Measurements from ENCODE around the gene PET100. TPM values are rescaled to one million over a fixed set of nuclear protein-coding genes. Genes with fewer than 3 reads are reported as not detected.

PET100 gene
- total RNA-seq, 2 donors from 2014 or later = 75.9 to 95.7 TPM

DNA sequence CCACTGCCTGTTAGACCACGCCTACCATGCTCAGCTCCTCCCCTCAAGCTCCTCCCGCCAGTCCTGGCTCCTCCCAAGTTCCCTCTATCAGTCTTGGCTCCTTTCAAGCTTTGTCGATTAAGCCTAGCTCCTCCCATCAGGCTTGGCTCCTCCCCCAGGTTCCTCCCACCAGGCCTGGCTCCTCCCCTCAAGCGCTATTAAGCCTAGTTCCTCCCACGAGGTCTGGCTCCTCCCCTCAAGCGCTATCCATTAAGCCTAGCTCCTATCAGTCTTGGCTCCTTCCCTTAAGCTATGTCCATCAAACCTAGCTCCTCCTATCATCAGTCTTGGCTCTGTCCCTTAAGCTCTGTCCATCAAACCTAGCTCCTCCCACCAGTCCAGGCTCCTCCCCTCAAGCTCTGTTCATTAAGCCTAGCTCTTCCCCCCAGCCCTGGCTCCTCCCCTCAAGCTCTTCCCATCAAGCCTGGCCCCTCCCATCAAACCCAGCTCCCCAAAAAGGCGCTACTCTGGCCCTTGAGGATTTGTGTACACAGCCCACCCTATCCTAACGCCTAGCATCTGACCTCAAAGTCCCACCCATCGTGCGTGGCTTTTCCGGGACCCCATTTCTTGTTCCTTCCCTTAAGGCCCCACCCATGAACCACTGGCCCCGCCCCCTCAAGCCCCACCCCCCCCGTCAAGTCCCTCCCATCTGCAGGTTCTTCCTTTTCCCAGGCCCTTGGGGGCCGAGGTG, 23.9 kb upstream of the PET100 start:
- ATAC-seq (peak; percentile 61 to 68), DNase-seq (ENCODE audit: low spot score) (no peak)
- Mint-ChIP-seq H3K27me3 (peaks cover 9 to 13% of the 10 kb centered on the region in 2 donors), H3K9me3 (no peaks in the 10 kb centered on the region), H3K27ac (no peak overlapping the region), H3K36me3 (no peaks in the 10 kb centered on the region), H3K4me3 (no peak overlapping the region), H3K4me1 (ENCODE audit: low read depth in 2 of 2) (peaks cover 0 to 8% of the 10 kb centered on the region in 2 donors)

DNA sequence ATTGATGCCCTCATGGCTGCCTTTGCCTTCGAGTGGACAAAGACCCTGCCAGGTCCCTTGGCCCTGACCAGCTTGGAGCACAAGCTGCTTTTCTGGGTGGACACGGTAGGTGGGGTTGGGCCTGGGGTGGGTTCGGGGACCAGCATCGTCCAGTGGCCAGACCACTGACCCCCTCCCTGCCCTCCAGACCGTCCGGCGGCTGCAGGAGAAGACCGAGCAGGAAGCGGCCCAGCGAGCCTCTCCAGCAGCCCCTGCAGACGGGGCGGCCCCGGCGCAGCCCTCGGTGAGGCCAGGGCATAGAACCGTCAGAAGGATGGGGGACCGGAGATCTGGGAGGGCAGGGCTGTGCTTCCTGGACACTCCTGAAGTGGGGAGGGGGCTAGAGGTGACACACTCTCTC, 23.3 kb upstream of the PET100 start:
- Mint-ChIP-seq H3K9me3 (no peaks in the 10 kb centered on the region), H3K4me1 (ENCODE audit: low read depth in 2 of 2) (peaks cover 0 to 8% of the 10 kb centered on the region in 2 donors), H3K4me3 (no peak overlapping the region), H3K27me3 (peaks cover 9 to 13% of the 10 kb centered on the region in 2 donors), H3K36me3 (no peaks in the 10 kb centered on the region), H3K27ac (no peak overlapping the region)
- DNase-seq (ENCODE audit: low spot score) = no peak
- ATAC-seq = no peak

DNA sequence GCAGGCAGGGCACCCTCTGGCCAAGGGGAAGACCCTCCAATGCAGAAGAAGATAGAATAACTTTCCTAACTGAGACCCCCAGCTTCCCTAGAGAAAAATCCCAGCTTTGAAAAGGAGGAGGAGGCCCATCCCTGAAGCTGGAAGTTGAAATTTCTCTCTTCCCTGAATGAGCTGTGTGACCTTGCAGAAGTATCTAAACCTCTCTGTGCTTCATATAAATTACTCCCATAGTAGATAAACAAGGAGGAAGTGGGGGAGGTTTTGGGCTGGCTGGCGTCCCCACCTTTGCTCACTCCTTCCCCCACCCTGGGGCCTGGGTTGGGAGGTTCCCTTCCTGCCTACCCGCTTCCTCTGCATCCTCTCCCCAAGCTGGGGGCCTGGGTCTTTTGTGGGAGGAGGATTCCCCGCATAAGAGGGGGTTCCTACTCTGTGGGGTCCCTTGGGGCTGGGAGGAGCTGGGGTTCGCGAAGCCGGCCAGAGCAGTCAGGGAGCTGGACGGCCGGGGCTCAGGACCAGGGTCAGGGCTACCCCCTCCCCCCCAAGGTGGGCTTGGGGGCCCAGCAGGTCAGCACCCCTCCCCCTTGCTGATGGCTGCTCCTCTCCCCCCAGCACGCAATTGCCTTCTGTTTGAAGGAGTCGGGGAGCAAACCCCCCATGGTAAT, 22.2 kb upstream of the PET100 start:
- Mint-ChIP-seq H3K27me3 (peaks cover 3 to 9% of the 10 kb centered on the region in 2 donors), H3K4me3 (no peak overlapping the region), H3K36me3 (no peaks in the 10 kb centered on the region), H3K9me3 (no peaks in the 10 kb centered on the region), H3K27ac (no peak overlapping the region), H3K4me1 (ENCODE audit: low read depth in 2 of 2) (peaks cover 0 to 4% of the 10 kb centered on the region in 2 donors)
- DNase-seq (ENCODE audit: low spot score) (no peak), ATAC-seq (no peak)

DNA sequence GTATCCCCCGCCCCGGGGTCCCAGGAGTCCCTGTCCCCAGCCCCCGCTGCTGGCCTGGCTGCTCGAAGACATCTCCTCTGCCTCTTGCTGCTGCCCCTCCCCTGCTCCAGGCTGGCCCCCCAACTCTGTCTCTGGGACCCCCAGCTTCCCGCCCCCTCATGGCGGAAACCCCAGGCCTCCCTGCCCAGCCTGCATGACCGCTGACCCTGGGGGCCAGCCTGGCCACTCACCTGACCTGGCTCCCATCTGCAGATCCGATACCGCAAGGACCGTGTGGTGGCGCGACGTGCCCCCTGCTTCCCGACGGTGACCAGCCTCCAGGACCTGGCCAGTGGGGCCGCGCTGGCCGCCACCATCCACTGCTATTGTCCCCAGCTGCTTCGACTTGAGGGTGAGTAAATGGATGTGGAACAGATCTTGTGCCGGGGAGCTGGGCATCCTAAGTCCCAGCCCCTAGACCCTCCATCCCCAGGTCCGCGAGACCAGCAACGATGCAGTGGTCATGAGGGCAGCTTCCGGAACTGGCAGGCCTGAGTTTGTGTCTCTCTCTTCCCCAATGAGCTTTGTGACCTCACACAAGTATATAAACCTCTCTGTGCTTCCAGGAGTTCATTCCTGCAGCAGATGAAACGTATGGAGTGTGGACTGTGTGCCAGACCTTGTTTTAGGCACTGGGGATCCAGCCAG, 21.6 kb upstream of the PET100 start:
- no peaks in the 10 kb centered on the region for H3K9me3 Mint-ChIP-seq
- H3K36me3 Mint-ChIP-seq = no peaks in the 10 kb centered on the region
- H3K27me3 Mint-ChIP-seq = peaks cover 0 to 9% of the 10 kb centered on the region in 2 donors
- ATAC-seq (no peak), DNase-seq (ENCODE audit: low spot score) (no peak)
- H3K27ac Mint-ChIP-seq = no peak overlapping the region
- H3K4me1 Mint-ChIP-seq (ENCODE audit: low read depth in 2 of 2) = peaks cover 0 to 4% of the 10 kb centered on the region in 2 donors
- H3K4me3 Mint-ChIP-seq = no peak overlapping the region

DNA sequence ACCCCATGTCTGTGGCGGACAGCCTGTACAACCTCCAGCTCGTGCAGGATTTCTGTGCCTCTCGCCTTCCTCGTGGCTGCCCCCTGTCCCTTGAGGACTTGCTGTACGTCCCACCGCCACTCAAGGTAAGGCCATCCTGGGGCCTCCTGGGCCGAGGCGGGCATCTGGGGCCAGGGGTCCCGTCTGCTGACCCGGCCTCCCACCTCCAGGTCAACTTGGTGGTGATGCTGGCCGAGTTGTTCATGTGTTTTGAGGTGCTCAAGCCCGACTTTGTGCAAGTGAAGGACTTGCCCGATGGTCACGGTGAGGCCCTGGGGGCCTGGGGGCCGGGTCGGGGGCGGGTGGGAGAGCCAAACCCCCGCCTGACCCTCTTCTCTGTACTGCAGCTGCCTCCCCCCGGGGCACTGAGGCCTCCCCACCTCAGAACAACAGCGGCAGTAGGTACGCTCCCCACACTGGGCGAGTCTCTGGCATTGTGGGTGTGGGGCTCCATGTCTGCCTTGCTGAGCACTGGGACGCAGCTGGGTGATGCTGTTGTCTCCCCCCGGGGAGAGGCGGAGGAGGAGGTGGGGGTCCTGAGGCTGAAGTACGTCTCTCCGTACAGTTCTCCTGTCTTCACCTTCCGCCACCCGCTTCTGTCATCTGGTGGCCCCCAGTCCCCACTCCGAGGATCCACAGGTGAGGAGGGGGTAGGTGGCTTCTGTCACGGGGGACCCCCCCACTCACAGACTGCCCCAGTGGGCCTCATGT, 18.9 kb upstream of the PET100 start:
- Mint-ChIP-seq H3K4me1 (ENCODE audit: low read depth in 2 of 2) (peaks cover 0 to 1% of the 10 kb centered on the region in 2 donors), H3K9me3 (no peaks in the 10 kb centered on the region), H3K27me3 (peaks cover 0 to 2% of the 10 kb centered on the region in 2 donors), H3K36me3 (no peaks in the 10 kb centered on the region), H3K27ac (no peak overlapping the region), H3K4me3 (no peak overlapping the region)
- ATAC-seq (no peak), DNase-seq (ENCODE audit: low spot score) (no peak)

DNA sequence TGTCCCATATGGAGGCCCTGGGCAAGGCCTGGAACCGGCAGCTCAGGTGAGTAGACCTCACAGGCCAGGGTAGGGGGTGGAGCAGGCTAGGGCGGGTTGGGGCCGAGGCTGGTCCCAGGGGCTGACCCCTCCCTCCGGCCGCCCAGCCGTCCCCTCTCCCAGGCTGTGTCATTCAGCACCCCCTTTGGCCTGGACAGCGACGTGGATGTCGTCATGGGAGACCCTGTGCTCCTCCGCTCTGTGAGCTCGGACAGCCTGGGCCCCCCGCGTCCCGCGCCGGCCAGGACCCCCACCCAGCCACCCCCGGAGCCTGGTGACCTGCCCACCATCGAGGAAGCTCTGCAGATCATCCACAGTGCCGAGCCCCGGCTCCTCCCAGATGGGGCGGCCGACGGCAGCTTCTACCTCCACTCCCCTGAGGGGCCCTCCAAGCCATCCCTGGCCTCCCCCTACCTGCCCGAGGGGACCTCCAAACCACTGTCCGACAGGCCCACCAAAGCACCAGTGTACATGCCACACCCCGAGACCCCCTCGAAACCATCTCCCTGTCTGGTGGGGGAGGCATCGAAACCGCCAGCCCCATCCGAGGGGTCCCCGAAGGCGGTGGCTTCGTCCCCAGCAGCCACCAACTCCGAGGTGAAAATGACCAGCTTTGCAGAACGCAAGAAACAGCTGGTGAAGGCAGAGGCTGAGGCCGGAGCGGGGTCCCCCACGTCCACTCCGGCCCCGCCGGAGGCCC, 17.9 kb upstream of the PET100 start:
- DNase-seq (ENCODE audit: low spot score) = no peak
- H3K27me3 Mint-ChIP-seq = peaks cover 0 to 2% of the 10 kb centered on the region in 2 donors
- no peak overlapping the region for H3K4me3 Mint-ChIP-seq
- H3K36me3 Mint-ChIP-seq = no peaks in the 10 kb centered on the region
- no peaks in the 10 kb centered on the region for H3K4me1 Mint-ChIP-seq (ENCODE audit: low read depth in 2 of 2)
- no peak overlapping the region for H3K27ac Mint-ChIP-seq
- no peaks in the 10 kb centered on the region for H3K9me3 Mint-ChIP-seq
- peak in 1 of 2 donors; percentile 22 for ATAC-seq

DNA sequence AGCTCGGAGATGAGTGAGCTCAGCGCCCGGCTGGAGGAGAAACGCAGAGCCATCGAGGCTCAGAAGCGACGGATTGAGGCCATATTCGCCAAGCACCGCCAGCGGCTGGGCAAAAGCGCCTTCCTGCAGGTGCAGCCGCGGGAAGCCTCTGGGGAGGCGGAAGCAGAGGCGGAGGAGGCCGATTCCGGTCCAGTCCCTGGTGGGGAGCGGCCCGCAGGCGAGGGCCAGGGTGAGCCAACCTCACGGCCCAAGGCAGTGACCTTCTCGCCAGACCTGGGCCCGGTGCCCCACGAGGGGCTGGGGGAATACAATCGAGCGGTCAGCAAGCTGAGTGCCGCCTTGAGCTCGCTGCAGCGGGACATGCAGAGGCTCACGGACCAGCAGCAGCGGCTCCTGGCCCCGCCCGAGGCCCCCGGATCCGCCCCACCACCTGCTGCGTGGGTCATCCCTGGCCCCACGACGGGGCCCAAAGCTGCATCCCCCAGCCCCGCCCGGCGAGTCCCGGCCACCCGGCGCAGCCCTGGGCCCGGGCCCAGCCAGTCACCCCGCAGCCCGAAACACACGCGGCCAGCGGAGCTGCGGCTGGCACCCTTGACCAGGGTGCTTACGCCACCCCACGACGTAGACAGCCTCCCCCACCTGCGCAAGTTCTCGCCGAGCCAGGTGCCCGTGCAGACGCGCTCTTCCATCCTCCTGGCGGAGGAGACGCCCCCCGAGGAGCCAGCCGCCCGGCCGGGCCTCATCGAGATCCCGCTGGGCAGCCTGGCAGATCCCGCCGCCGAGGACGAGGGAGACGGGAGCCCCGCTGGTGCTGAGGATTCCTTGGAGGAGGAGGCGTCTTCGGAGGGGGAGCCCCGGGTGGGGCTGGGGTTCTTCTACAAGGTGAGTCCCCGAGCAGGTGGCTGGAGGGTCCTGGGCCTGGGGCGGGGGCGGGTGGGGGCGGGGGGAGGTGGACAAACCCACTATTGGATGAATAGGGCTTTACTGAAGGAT, 17.0 kb upstream of the PET100 start:
- ATAC-seq (no peak), DNase-seq (ENCODE audit: low spot score) (no peak)
- Mint-ChIP-seq H3K27me3 (peaks cover 0 to 2% of the 10 kb centered on the region in 2 donors), H3K4me3 (no peak overlapping the region), H3K4me1 (ENCODE audit: low read depth in 2 of 2) (no peaks in the 10 kb centered on the region), H3K27ac (no peak overlapping the region), H3K9me3 (no peaks in the 10 kb centered on the region), H3K36me3 (no peaks in the 10 kb centered on the region)

DNA sequence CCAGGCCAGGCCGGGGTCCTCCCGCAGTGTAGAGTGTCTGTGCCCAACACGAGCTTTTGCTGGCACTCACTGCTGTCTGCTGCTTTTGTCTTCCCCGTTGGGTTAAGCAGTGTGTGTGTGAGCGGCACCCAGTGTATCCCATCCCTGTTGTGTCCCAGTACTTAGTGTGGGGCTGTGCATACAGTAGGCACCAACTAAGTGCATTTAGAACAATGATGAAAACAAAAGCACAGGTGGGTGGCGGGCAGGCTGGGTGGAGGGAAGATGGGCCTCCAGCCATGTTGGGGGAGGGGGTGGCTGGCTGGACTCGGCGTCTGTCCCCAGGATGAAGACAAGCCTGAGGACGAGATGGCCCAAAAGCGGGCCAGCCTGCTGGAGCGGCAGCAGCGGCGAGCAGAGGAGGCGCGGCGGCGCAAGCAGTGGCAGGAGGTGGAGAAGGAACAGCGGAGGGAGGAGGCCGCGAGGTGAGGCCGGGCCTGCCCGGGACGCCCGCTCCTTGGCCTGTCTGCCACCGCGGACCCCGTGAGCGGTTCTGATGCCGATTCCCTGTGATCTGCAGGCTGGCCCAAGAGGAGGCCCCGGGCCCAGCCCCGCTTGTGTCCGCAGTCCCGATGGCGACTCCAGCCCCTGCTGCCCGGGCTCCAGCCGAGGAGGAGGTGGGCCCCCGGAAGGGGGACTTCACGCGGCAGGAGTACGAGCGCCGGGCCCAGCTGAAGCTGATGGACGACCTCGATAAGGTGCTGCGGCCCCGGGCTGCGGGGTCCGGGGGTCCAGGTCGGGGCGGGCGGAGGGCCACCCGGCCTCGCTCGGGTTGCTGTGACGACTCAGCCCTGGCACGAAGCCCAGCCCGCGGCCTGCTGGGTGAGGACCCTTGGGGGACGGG, 14.5 kb upstream of the PET100 start:
- no peak overlapping the region for H3K27ac Mint-ChIP-seq
- no peaks in the 10 kb centered on the region for H3K27me3 Mint-ChIP-seq
- no peak for ATAC-seq
- peaks cover 0 to 8% of the 10 kb centered on the region in 2 donors for H3K4me1 Mint-ChIP-seq (ENCODE audit: low read depth in 2 of 2)
- no peak overlapping the region for H3K4me3 Mint-ChIP-seq
- H3K36me3 Mint-ChIP-seq = no peaks in the 10 kb centered on the region
- no peaks in the 10 kb centered on the region for H3K9me3 Mint-ChIP-seq
- DNase-seq (ENCODE audit: low spot score) = no peak

DNA sequence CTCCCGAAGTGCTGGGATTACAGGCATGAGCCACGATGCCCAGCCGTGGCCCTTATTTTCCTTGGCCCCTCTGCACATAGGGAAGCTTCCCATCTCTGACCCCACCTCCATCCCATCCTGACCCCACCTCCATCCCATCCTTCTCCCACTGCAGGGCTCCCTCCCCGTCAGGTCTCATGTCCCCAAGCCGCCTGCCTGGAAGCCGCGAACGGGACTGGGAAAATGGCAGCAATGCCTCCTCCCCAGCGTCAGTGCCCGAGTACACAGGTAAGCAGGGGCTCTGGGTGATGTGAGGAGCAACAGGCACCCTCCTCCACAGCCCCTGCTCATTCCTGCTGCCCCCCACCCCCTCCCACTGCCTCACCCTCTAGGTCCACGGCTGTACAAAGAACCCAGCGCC, 12.4 kb upstream of the PET100 start:
- Mint-ChIP-seq H3K4me3 (no peak overlapping the region), H3K27me3 (no peaks in the 10 kb centered on the region), H3K36me3 (no peaks in the 10 kb centered on the region), H3K27ac (no peak overlapping the region), H3K9me3 (no peaks in the 10 kb centered on the region), H3K4me1 (ENCODE audit: low read depth in 2 of 2) (peaks cover 0 to 8% of the 10 kb centered on the region in 2 donors)
- ATAC-seq (no peak), DNase-seq (ENCODE audit: low spot score) (no peak)

DNA sequence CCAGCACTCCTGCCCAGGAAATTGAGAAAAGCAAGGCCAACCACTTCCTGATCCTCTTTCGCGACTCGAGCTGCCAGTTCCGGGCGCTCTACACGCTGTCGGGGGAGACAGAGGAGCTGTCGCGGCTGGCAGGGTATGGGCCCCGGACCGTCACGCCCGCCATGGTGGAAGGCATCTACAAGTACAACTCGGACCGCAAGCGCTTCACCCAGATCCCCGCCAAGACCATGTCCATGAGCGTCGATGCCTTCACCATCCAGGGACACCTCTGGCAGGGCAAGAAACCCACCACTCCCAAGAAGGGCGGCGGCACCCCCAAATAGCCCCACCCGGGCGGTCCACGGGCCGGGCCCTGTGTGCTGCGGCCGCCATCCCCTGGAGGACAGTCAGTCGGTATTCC, 11.9 kb upstream of the PET100 start:
- Mint-ChIP-seq H3K36me3 (no peaks in the 10 kb centered on the region), H3K27me3 (no peaks in the 10 kb centered on the region), H3K4me1 (ENCODE audit: low read depth in 2 of 2) (peaks cover 0 to 8% of the 10 kb centered on the region in 2 donors), H3K27ac (no peak overlapping the region), H3K4me3 (no peak overlapping the region), H3K9me3 (no peaks in the 10 kb centered on the region)
- DNase-seq (ENCODE audit: low spot score) = no peak
- ATAC-seq = no peak

DNA sequence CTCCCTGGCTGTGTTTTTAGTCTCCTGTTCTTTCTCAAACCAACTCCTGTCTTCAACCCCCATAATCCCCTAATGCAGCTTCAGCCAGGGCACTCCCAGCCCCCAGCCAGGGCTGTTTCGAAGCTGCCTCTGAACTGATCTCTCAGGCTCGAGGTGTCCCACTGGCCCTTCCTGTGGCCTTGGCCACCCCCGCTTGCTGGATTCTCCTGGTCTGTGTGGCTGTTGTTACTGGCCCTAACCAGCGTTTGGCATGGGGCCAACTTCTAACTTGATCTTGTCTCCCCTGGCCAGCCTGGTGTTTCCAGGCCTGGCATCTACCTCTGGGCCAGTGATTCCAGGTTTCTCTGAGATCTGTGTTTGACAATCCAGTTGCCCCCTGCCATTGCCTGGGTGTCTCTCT, 11.2 kb upstream of the PET100 start:
- Mint-ChIP-seq H3K4me1 (ENCODE audit: low read depth in 2 of 2) (peaks cover 0 to 10% of the 10 kb centered on the region in 2 donors), H3K9me3 (no peaks in the 10 kb centered on the region), H3K27me3 (no peaks in the 10 kb centered on the region), H3K4me3 (no peak overlapping the region), H3K36me3 (no peaks in the 10 kb centered on the region), H3K27ac (no peak overlapping the region)
- DNase-seq (ENCODE audit: low spot score) = no peak
- ATAC-seq = no peak
